NCI-H226 (cell line): ENCODE results near the gene ABCG1.
A peak's percentile ranks its signal among the peaks of the same experiment; 100 is the strongest.

Experiments used
- DNase-seq: peaks from one replicate; pipeline ENCODE4 v3.0.0-alpha.2; 2015

ABCG1 gene

DNA sequence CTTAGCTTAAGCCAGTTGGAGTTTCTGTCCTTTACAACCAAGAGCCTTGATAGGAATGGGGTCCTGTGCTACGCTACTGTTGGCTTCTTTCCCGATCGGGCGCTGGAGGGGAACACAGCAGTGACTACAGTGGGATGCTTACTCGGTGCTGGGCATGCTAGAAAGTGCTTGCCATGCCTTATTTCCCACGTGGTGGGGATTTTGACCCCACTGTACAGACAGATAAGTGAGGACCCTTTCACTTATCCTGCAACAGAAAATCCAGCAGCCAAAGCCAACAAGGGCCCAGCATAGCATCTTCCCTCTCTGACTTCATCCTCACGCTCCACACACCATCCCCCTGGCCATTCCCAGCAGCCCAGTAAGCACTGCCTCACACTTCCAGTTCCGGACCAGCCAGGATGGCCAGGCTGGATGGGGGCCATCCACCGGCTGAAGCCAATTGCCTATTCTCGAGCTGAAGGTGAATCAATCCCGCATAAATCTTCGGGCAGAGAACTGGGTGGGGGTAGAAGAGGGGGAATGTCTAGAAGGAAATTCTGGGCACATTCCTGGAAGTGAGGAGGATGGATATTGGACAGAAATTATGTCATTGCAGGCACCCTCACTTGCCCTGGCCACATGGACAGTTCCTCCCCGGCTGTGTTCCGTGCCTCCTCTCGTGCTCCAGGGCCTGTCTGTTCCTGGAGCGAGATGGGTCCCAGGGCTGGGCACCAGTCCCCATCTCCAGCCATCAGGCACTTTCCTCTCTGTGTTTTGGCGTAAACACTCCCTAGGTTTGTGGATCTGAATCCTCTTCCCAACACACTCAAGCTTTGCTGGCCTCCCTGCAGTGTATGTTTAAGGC, 2.0 kb upstream of the ABCG1 start:
- no peak for DNase-seq

DNA sequence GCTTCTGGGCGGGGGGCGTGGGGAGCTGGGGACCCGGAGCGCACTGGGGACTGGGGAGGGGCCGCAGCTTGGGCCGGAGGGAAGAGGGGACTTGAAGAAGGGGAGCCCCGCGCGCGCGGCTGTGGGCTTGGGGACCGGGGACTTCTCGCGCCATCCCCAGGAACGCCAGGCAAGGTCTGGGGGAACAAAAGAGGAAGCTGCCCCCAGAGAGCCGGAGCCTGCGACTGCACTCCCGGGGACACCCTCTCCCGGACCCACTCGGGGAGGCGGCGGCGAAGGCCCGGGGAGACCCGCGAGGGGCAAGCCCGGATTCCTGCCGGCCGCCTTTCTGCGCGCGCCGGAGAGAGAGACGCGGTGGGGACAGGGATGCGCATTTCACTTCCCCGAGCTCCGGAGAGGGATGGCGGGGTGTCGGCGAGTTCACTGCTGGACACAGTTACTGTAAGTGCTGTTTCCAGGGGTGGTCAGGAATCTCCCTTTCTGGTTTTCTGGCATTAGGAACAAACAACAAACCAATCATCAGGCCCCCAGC, 732 bp downstream of the ABCG1 start:
- no peak for DNase-seq

DNA sequence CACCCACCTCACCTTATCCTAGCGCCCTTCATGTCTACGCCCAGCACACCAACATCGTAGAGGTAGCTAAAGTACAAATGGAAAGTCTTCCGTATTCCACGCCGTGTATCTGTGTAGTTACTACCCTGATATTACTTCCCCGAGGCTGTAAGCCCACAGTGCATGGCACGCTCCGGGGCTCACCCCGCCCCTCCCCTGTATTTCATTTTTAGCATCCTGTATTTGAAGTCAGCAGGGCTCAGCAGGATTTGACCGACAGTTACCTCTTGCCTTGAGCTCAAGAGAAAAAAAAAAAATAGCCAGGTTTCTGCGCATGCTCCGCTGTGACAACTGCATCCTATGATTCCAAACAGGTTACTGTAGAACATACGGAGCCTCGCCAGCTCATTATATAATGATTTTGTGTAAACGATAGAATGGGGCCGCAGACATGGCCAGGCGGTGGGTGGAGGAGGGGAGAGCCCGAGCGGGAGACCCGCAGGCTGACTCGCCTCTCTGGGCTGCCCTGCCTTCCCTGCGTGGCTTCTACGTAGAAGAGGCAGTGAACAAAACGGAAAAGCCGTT, 1.3 kb downstream of the ABCG1 start:
- DNase-seq, result peak; percentile 53

DNA sequence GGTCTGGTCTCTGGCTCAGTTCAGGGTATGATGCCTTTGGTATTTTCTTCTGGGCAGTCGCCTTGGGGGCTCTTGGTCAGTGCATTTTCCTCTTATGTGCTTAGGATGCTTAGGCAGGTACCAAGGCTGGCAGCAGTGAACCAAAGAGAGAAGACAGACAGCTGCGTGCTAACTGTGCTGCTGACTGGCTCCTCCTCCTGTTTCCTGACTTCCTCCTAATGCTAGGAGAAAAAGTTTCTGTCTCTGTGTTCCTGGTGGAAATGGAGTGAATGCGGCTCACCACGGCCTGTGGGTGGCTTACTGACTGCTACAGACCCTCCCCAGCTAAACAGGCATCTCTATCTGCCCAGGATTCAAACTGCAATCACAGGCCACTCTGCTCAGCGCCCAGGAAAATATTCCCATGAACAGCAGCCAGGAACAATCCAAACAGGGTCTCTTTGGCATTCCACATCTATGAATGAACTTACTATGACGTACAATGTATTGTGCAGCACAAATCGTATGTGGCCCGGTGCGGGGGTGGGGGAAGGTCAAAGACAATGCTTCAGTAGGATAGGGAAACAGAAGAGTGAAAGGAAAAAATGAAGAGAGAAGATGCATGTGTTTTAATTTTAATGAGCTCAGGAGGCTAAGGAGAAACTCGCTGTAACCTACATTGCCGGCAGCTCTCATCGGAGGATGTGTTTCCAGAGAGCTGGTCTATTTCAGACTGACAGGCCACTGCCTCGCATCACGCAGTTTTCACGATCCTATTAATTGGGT, 2.8 kb downstream of the ABCG1 start:
- DNase-seq, result no peak

GRCh38 chr21:42222386-42222785, 3.4 kb downstream of the ABCG1 start:
- no peak for DNase-seq

DNA sequence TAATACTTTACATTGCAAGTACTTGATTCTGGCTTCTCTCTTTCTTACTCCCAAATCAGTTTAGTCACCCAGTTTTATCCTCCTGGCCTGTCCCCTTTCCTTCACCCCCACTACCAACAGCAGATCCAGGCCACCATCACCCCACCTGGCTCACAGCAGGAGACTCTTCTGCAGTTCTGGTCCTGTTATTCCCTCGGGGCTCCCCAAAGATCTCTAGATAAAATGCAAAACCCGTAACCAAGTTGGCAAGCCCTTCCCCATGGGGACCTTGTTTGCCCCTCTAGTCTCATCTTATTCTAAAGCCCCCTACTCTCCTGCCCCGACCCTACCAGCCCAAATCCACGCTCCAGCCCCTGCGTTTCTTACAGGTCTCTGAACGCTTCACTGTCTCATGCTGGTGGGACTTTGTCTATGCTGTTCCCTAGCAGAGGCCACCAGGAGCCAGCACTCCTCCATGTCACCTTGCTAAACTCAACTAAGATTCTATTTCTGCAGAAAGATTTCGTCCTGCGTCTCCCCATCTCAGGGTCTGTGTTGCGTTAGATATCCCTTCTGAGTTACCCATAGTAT, 4.0 kb downstream of the ABCG1 start:
- no peak for DNase-seq

DNA sequence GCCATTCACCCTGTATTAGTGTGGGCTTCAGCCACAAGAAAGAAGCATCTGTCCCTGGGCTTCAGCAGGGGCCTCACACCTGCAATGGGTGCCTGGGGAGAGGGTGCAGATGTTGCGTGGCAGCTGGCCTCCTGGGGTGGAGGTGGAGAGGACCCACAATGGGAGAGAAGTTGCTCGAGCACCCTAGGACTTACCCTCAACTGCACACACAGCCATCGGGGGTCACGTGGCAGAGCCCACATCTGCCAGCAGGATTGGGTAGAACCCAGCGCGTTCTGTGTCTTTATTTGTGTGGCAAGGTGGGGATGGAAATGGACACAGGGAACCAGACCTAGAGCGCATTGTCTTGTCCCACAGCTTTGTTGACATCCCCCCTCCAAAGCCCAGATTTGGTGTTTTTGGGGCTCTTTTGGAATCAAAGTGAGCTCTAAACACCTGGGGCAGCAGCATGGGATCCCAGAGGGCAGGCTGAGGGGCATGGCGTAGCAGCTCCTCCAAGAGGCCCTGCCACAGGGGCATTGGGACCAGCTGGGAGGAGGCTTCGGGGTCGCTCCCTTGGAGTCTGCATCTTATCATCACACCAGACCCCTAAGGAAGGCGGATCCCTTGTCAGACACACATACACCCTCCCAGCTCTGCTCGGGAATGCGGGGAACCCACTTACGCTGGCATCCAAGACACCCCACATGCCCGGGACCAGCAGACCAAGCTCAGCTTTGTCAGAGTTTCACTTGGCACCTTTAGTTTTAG, 5.1 kb downstream of the ABCG1 start:
- DNase-seq, result no peak

DNA sequence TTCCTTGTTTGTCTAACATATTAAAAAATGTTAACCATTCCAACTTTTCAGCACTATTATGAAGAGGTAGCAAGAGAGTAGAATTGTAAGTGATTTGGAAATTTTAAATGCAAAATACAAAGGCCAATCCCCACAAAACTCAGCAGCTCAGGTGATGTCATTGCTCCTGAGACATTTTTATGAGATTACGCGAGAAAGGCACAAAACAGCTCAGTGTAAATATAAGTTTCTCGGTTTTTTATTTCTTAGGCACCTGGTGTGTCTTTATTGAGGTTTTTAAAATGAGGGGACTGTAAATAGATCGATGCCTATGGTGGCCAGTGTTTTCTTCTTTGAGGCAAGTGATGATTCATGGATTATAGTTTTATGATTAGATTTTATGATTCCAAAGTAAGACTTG, 6.1 kb downstream of the ABCG1 start:
- no peak for DNase-seq

DNA sequence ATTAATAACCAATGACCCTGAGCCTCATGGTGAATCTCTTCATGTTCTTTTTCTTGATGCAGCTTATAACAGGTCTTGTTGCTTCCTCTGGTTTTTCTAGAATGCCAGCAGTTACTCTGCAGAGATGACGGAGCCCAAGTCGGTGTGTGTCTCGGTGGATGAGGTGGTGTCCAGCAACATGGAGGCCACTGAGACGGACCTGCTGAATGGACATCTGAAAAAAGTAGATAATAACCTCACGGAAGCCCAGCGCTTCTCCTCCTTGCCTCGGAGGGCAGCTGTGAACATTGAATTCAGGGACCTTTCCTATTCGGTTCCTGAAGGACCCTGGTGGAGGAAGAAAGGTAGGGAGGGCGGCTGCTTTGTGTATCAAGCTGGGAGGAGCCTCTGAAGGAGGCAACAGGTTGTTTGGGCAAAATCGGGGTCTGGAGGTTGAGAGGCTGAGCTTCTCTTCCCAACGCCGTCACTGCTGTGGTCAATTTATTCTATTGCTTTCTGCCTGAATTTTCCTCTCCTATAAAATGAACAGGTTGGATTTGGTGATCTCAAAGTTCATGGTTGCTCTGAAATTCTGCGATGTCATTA, 6.7 kb downstream of the ABCG1 start:
- no peak for DNase-seq

- DNase-seq, result no peak
These were observed 7.7 kb downstream of the ABCG1 start for GRCh38 chr21:42226626-42227025.

DNA sequence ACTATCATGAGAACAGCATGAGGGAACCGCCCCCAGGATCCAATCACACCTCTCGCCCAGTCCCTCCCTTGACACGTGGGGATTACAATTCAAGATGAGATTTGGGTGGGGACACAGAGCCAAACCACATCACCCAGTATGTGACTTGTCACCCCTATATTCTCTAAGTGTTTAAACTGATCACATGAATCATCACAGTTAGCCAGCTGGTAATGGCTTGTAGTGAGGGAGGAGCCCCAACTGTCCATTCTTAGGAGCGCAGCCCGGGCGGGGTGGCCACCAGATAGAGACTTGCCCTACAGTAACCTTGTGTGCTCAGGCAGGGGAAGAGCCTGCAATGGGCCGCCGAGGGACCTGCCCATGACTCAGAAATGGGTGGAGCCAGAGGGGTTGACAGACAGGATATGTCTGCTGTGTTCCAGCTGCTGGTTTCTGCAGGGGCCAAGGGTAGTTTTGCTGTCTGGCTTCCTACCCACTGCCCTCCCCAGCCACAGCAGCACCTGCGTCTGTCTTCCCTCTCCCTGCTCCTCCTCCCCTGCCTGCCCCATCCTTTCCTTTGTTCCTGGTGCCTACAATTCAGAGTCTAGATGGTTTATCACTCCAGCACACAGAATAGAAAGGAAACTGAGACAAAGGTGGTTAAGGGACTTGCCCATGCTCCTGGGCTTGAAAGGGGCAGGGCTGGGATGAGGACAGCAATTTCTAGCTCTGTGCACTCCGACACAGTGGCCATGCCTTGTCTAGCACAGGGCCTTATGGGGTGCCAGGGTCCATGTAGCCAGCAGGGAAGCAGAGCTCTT, 9.2 kb downstream of the ABCG1 start:
- peak; percentile 81 for DNase-seq

DNA sequence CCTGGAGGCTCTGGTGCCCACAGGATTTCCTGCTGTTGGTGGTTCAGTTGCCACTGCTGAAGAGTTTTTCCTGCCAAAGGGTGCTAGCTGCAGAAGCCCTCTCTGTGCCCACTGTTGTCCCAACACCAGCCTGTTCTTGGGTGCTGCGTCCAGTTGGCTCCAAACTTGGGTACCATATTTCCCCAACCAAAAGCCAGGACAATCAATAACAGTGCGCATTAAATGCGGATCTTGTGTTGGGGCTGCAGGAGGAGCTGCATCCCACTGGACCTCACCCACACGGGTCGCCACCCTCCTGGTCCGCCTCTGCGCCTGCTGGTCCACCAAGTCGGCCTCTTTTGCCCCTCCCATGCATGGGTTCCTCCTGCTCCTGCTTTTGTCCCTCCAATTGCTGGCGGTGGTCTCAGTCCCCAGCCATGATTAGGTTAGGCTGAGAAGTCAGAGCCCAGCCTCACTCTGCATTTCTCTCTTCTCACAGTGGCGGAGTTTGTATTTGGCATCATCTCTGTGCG, 9.8 kb downstream of the ABCG1 start:
- DNase-seq, result no peak

- DNase-seq, result no peak
These were observed 10.7 kb downstream of the ABCG1 start for GRCh38 chr21:42229676-42230075.

DNA sequence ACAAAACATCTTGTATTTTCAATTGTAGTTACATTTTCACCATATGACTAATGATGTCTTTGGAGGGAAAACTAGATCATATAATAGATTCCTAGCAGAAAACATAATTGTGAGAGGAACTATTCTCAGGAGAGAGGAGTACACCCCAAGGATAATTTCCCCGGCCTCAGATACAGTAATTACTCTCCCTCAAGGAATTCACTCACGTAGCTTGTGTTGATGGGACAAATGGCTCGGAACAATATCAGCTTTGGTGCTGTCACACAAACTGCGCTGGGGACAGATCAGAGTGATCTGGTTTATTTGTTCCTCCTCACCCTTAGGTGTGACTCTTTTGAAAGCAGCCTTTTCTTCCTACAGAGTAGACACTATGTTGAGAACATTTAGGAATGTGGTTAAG, 11.2 kb downstream of the ABCG1 start:
- DNase-seq, result no peak

DNA sequence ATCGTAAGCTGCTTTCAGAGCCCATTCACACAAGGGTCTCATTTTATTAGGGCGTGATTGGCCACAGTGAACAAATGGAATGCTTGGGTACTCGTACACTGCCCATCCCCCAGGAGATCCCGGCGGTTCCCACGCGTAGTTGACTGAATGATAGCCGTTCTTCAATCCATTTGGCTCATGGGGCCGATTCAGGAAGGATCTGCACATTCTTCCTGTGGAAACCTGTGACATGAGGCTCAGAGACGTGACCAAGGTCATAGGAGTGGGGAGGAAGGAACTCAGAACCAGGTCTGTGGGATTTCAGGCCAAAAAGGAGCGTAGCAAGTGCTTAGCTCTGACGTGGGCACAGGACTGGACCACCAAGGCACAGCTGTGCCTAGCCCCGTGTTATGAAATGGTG, 11.7 kb downstream of the ABCG1 start:
- no peak for DNase-seq

- DNase-seq, result no peak
These were observed 12.8 kb downstream of the ABCG1 start for GRCh38 chr21:42231756-42232155.

GRCh38 chr21:42232176-42232825, 13.4 kb downstream of the ABCG1 start:
- DNase-seq, result no peak

DNA sequence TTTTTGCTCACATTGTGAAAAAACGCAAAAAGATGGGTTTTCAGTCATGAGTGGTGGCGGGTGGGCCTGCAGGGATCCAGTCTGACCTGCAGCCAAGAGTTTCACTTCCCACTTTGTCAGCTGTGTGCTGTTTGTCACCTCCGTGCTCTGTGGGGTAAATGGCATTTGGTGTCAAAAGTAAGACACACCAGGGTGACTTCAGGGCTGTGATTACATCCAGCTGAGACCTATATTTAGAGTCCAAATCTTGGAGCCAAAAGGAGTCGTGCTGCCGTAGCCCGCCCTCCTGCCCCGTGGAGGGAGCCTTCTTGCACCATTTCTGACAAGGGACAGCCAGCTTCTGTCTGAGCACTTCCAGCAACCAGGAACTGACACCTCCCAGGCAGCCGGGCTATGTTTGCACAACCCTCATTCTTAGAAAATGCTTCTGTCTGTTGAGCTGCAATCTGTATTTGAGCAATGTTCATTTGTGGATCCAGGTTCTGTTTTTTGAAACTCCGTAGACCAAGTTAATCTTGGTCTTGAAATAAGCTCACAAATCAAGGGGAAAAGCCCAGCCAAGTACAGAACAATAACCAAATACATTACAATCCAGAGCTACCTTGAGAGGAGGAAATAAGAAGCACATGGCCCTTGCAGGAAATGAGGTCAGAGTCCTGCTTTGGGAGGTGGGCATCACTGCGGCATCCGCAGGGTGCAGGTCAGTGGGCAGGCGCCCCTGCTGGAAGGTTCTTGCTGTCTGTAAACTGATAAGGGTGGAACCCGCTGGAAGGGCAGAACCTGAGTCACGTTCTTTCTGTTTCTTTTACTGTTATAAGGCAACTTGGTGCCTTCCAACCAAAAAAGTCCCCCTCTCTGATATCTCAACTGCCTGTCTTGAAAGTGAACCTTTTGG, 14.4 kb downstream of the ABCG1 start:
- DNase-seq, result peak; percentile 58

- no peak for DNase-seq
These were observed 15.1 kb downstream of the ABCG1 start for GRCh38 chr21:42234041-42234440.
